ENCODE results near the gene URAD.
"Not testable (repeated sequence)": the region's sequence is repeated elsewhere in the genome, so short reads cannot be mapped to it uniquely, and the experiment has no call there.

The URAD gene

GRCh38 chr13:28013482-28013881 lies 25.0 kb upstream of the URAD start:
- TF ChIP-seq CTCF (IDR thresholded peaks at IDR 0.05; ENCODE audit: borderline replicate concordance, control extremely low read depth, extremely low read depth, insufficient read depth, missing control alignments) = no peak
- DNase-seq (ENCODE audit: low spot score) = no peak
- in situ Hi-C loops (cut with MboI; ENCODE audit: low sequenced_read_pairs, unreplicated experiment) = no loop called here

- in situ Hi-C loops (cut with MboI; ENCODE audit: low sequenced_read_pairs, unreplicated experiment) = no loop called here
- peak; percentile 77 for DNase-seq (ENCODE audit: low spot score)
- no peak for TF ChIP-seq CTCF (IDR thresholded peaks at IDR 0.05; ENCODE audit: borderline replicate concordance, control extremely low read depth, extremely low read depth, insufficient read depth, missing control alignments)
Observed at GRCh38 chr13:28012896-28013295, 24.4 kb upstream of the URAD start.

- in situ Hi-C loops (cut with MboI; ENCODE audit: low sequenced_read_pairs, unreplicated experiment) = no loop called here
- no peak for TF ChIP-seq CTCF (IDR thresholded peaks at IDR 0.05; ENCODE audit: borderline replicate concordance, control extremely low read depth, extremely low read depth, insufficient read depth, missing control alignments)
- DNase-seq (ENCODE audit: low spot score) = no peak
Observed at GRCh38 chr13:28012383-28012782, 23.9 kb upstream of the URAD start.

- TF ChIP-seq CTCF (IDR thresholded peaks at IDR 0.05; ENCODE audit: borderline replicate concordance, control extremely low read depth, extremely low read depth, insufficient read depth, missing control alignments) = no peak
- in situ Hi-C loops (cut with MboI; ENCODE audit: low sequenced_read_pairs, unreplicated experiment) = no loop called here
- DNase-seq (ENCODE audit: low spot score) = no peak
Observed at GRCh38 chr13:28010046-28010445, 21.6 kb upstream of the URAD start.

GRCh38 chr13:28005016-28005415 lies 16.5 kb upstream of the URAD start:
- in situ Hi-C loops (cut with MboI; ENCODE audit: low sequenced_read_pairs, unreplicated experiment); DNase-seq (ENCODE audit: low spot score): not testable (repeated sequence)

GRCh38 chr13:28002886-28003698 lies 14.6 kb upstream of the URAD start:
- in situ Hi-C loops (cut with MboI; ENCODE audit: low sequenced_read_pairs, unreplicated experiment) = no loop called here
- no peak for TF ChIP-seq CTCF (IDR thresholded peaks at IDR 0.05; ENCODE audit: borderline replicate concordance, control extremely low read depth, extremely low read depth, insufficient read depth, missing control alignments)
- no peak for DNase-seq (ENCODE audit: low spot score)

- DNase-seq (ENCODE audit: low spot score) = no peak
- no peak for TF ChIP-seq CTCF (IDR thresholded peaks at IDR 0.05; ENCODE audit: borderline replicate concordance, control extremely low read depth, extremely low read depth, insufficient read depth, missing control alignments)
- in situ Hi-C loops (cut with MboI; ENCODE audit: low sequenced_read_pairs, unreplicated experiment) = no loop called here
Observed at GRCh38 chr13:28001837-28002473, 13.5 kb upstream of the URAD start.
